Hepatocyte (in vitro differentiated cells): ENCODE data around the gene GLMP. TPM values are rescaled to one million over a fixed set of nuclear protein-coding genes. Genes with fewer than 3 reads are reported as not detected.

Experiments
- DNase-seq: peaks from one replicate; pipeline ENCODE4 v3.0.0-alpha.2; 2016; ENCODE audit warnings: low spot score
- H2AFZ ChIP-seq: fragments of 200-600 bp; sonication (generic); 2 replicates; pipeline ENCODE4 v1.6.0; 2016; ENCODE audit warnings: antibody characterized with exemption, mild to moderate bottlenecking
- H3K27ac ChIP-seq: fragments of 200-600 bp; sonication (generic); 2 replicates; pipeline ENCODE4 v1.5.1; 2016; ENCODE audit warnings: mild to moderate bottlenecking
- H3K27me3 ChIP-seq: fragments of 200-600 bp; sonication (generic); 2 replicates; pipeline ENCODE4 v1.6.1; 2016
- H3K36me3 ChIP-seq: fragments of 200-600 bp; sonication (generic); replicated peaks from 2 replicates; pipeline ENCODE4 v1.5.1; 2016; ENCODE audit warnings: low read depth; ENCODE audit not compliant: insufficient read depth
- H3K4me1 ChIP-seq: fragments of 200-600 bp; sonication (generic); 2 replicates; pipeline ENCODE4 v1.5.1; 2016; ENCODE audit warnings: mild to moderate bottlenecking, moderate library complexity; ENCODE audit not compliant: insufficient read depth
- H3K4me2 ChIP-seq: fragments of 200-600 bp; sonication (generic); 2 replicates; pipeline ENCODE4 v1.6.0; 2016
- H3K4me3 ChIP-seq: fragments of 200-600 bp; sonication (generic); 2 replicates; pipeline ENCODE4 v1.5.1; 2016; ENCODE audit warnings: mild to moderate bottlenecking
- H3K79me2 ChIP-seq: fragments of 200-600 bp; sonication (generic); 2 replicates; pipeline ENCODE4 v1.6.0; 2017; ENCODE audit warnings: mild to moderate bottlenecking
- H3K9me2 ChIP-seq: fragments of 200-600 bp; sonication (generic); replicated peaks from 2 replicates; pipeline ENCODE4 v1.6.0; 2017; ENCODE audit warnings: mild to moderate bottlenecking; ENCODE audit not compliant: insufficient read depth
- H3K9me3 ChIP-seq: fragments of 200-600 bp; sonication (generic); 2 replicates; pipeline ENCODE4 v1.5.1; 2016; ENCODE audit warnings: low read depth, mild to moderate bottlenecking
- H4K20me1 ChIP-seq: fragments of 200-600 bp; sonication (generic); 2 replicates; pipeline ENCODE4 v1.6.0; 2016; ENCODE audit warnings: mild to moderate bottlenecking; ENCODE audit not compliant: insufficient read depth, poor library complexity, severe bottlenecking
- CTCF ChIP-seq: fragments of 200-600 bp; sonication (generic); IDR thresholded peaks from 2 replicates; pipeline ENCODE4 v1.5.1; 2016; ENCODE audit warnings: antibody characterized with exemption, mild to moderate bottlenecking; ENCODE audit not compliant: poor library complexity
- EZH2 ChIP-seq: fragments of 200-600 bp; sonication (generic); IDR thresholded peaks from 2 replicates; pipeline ENCODE4 v1.6.1; 2016; ENCODE audit warnings: antibody characterized with exemption, mild to moderate bottlenecking, borderline replicate concordance
- EZH2phosphoT487 ChIP-seq: fragments of 200-600 bp; sonication (generic); IDR thresholded peaks from one replicate; pipeline ENCODE4 v1.6.1; 2018; ENCODE audit warnings: antibody characterized with exemption, mild to moderate bottlenecking, low read depth, moderate library complexity; ENCODE audit not compliant: unreplicated experiment, severe bottlenecking
- WGBS: methylation state at CpG from one replicate; pipeline ENCODE4 v1.1.6; 2016; ENCODE audit warnings: low lambda C conversion rate; ENCODE audit errors: missing lambda C conversion rate; 5-methylcytosine and 5-hydroxymethylcytosine counted together
- polyA plus RNA-seq: library from polyadenylated mRNA; unstranded; fragments of >200 nt; fragmentation: Nextera tagmentation; extraction: Ambion mirVana; gene quantifications from 2 replicates; pipeline ENCODE4 v1.2.1, GENCODE V29; 2016
- total RNA-seq: library from RNA; depleted of rRNA; stranded (reverse); fragments of >200 nt; gene quantifications from 2 replicates; pipeline ENCODE4 v1.2.3, GENCODE V29; 2014

GLMP gene
- total and polyA plus RNA-seq, 2 experiments from 2014 or later, result 158 to 206 TPM

GRCh38 chr1:156247460-156248322 is 47.8 kb downstream of the GLMP start, which contains the start of gene PAQR6:
PAQR6 (minus strand) TSS chr1:156248056; CDS start chr1:156246731, 1,325 bp downstream.
- 84% methylated on average over 16 of the region's 16 CpGs for WGBS
- H3K27ac ChIP-seq, result no peak within 1 kb of the TSS
- TF ChIP-seq CTCF (no peak), EZH2phosphoT487 (no peak), EZH2 (no peak)

GRCh38 chr1:156246781-156247459 is 48.6 kb downstream of the GLMP start:
- no peak for TF ChIP-seq EZH2phosphoT487
- no peak for TF ChIP-seq EZH2
- TF ChIP-seq CTCF, result no peak
- Histone ChIP-seq H4K20me1 (no peaks in the 10 kb centered on the region), H3K36me3 (no peaks in the 10 kb centered on the region), H3K27ac (no peak overlapping the region), H3K27me3 (no peaks in the 10 kb centered on the region), H3K9me2 (no peaks in the 10 kb centered on the region), H3K9me3 (no peaks in the 10 kb centered on the region), H3K4me2 (no peak overlapping the region), H3K79me2 (no peaks in the 10 kb centered on the region), H2AFZ (no peak overlapping the region), H3K4me3 (no peak overlapping the region), H3K4me1 (no peaks in the 10 kb centered on the region)
- DNase-seq, result no peak
- 80% methylated on average over 16 of the region's 16 CpGs for WGBS

More at GRCh38 chr1:156247460-156248322, 47.8 kb downstream of the GLMP start, which contains the start of gene PAQR6:
- no peak within 1 kb of the TSS for H3K4me2 ChIP-seq
- H3K79me2 ChIP-seq, result no peaks in the 10 kb centered on the region
- H3K27me3 ChIP-seq, result no peaks in the 10 kb centered on the region
- no peak within 1 kb of the TSS for H3K4me3 ChIP-seq
- no peak within 1 kb of the TSS for H2AFZ ChIP-seq
- no peaks in the 10 kb centered on the region for H3K36me3 ChIP-seq
- no peaks in the 10 kb centered on the region for H3K4me1 ChIP-seq
- DNase-seq, result no peak
- H4K20me1 ChIP-seq, result no peaks in the 10 kb centered on the region
- H3K9me3 ChIP-seq, result no peaks in the 10 kb centered on the region
- H3K9me2 ChIP-seq, result no peaks in the 10 kb centered on the region

DNA sequence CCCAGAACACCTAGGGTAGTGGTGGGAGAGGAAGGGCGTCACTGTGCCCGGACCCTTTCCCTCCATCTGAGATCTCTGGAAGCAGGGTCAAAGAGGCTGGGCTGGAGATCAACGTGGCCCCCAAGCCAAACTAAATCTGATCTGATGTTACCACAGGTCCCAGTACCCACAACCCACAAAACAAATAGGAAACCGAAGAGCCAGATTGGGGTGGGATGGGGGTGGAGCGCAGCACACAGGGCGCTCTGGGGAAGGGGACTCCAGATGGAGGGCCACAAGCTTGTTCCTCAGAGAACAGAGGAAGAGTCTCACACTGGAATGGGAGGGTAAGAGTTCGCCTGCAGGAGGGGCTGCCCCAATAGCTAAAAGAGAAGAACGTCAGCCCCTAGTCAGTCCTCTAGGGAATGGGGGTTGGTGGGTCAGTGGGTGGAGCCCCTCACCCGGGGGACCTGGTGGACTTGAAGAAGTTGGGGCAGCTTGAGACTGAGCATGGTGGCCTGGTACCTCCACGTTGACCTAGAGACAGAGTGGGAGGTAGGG is 49.2 kb downstream of the GLMP start:
- H3K27me3 ChIP-seq, result no peaks in the 10 kb centered on the region
- WGBS, result 86% methylated on average over 9 of the region's 10 CpGs
- no peak overlapping the region for H3K4me3 ChIP-seq

More for the DNA sequence above, 49.2 kb downstream of the GLMP start:
- no peak overlapping the region for H2AFZ ChIP-seq
- no peaks in the 10 kb centered on the region for H3K36me3 ChIP-seq
- H3K79me2 ChIP-seq, result no peaks in the 10 kb centered on the region
- no peaks in the 10 kb centered on the region for H3K9me2 ChIP-seq
- TF ChIP-seq CTCF (no peak), EZH2phosphoT487 (no peak), EZH2 (no peak)
- no peak overlapping the region for H3K27ac ChIP-seq
- H3K9me3 ChIP-seq, result no peaks in the 10 kb centered on the region
- no peak overlapping the region for H3K4me2 ChIP-seq
- DNase-seq, result no peak
- H3K4me1 ChIP-seq, result no peaks in the 10 kb centered on the region
- no peaks in the 10 kb centered on the region for H4K20me1 ChIP-seq
